ENCODE data around the gene SPSB2.

Gene SPSB2

GRCh38 chr12:6849976-6850560, 23.0 kb downstream of the SPSB2 start:
- DNase-seq, result no peak

GRCh38 chr12:6849427-6849826, 23.7 kb downstream of the SPSB2 start:
- DNase-seq, result no peak

- DNase-seq, result no peak
These were observed 25.4 kb downstream of the SPSB2 start for GRCh38 chr12:6847676-6848075.

GRCh38 chr12:6846316-6846869, 26.7 kb downstream of the SPSB2 start:
- no peak for DNase-seq

- no peak for DNase-seq
These were observed 27.7 kb downstream of the SPSB2 start for GRCh38 chr12:6845395-6845794.

GRCh38 chr12:6843118-6843902, 29.8 kb downstream of the SPSB2 start:
- no peak for DNase-seq

GRCh38 chr12:6842075-6842474, 31.0 kb downstream of the SPSB2 start:
- DNase-seq, result no peak

- no peak for DNase-seq
These were observed 32.2 kb downstream of the SPSB2 start, which contains the start of gene GNB3 for GRCh38 chr12:6840761-6841515. Gene GNB3, plus strand, starts transcription at chr12:6840925. Its CDS starts 363 bp downstream, at chr12:6841288.

- DNase-seq, result no peak
These were observed 32.8 kb downstream of the SPSB2 start for GRCh38 chr12:6840330-6840729.

- no peak for DNase-seq
These were observed 33.5 kb downstream of the SPSB2 start for GRCh38 chr12:6839482-6840201.

- no peak for DNase-seq
These were observed 34.2 kb downstream of the SPSB2 start for GRCh38 chr12:6838854-6839253.

GRCh38 chr12:6837370-6838060, 35.6 kb downstream of the SPSB2 start:
- no peak for DNase-seq

GRCh38 chr12:6836851-6837250, 36.3 kb downstream of the SPSB2 start:
- DNase-seq, result no peak

- no peak for DNase-seq
These were observed 38.2 kb downstream of the SPSB2 start for GRCh38 chr12:6834873-6835272.

- DNase-seq, result no peak
These were observed 38.8 kb downstream of the SPSB2 start for GRCh38 chr12:6834254-6834653.

GRCh38 chr12:6833189-6833890, 39.8 kb downstream of the SPSB2 start:
- no peak for DNase-seq

- no peak for DNase-seq
These were observed 41.0 kb downstream of the SPSB2 start for GRCh38 chr12:6832125-6832524.

GRCh38 chr12:6831450-6831995, 41.6 kb downstream of the SPSB2 start:
- DNase-seq, result no peak

- DNase-seq, result no peak
These were observed 42.1 kb downstream of the SPSB2 start for GRCh38 chr12:6830999-6831398.

- no peak for DNase-seq
These were observed 42.7 kb downstream of the SPSB2 start for GRCh38 chr12:6830286-6830890.

Data from NCI-H2081 treated with DMSO at 0.1 percent for 48 hours (cell line).